IMR-90 (cell line): ENCODE data around the gene C1orf167. TPM values are rescaled to one million over a fixed set of nuclear protein-coding genes. Genes with fewer than 3 reads are reported as not detected.

Experiments used
- ATAC-seq: fragments of 200-7000 bp; cut with Tn5 transposase; 2 replicates; pipeline ENCODE4 v1.9.1; 2020; ENCODE audit warnings: low read depth, mild to moderate bottlenecking, moderate library complexity
- BruUV-seq: library from RNA; stranded (reverse); fragments of 400-500 nt; replicated peaks from 2 replicates; lab custom pipeline; 2021; lab: Mats Ljungman, UMichigan
- CTCF ChIA-PET: fragments of 300-600 bp; formaldehyde crosslinking; extraction: SDS; loops from one replicate; lab custom pipeline; 2021; ENCODE audit warnings: antibody characterized with exemption; lab: Yijun Ruan, JAX
- POLR2A ChIA-PET: fragments of 300-600 bp; sonication (Branson Sonifier 250); formaldehyde crosslinking; loops from one replicate; lab custom pipeline; 2022; ENCODE audit warnings: antibody characterized with exemption; ENCODE audit not compliant: unreplicated experiment; lab: Charles Lee
- DNase-seq: peaks from one replicate; pipeline ENCODE4 v3.0.0; 2013
- H2AFZ ChIP-seq: replicated peaks from 2 replicates; pipeline ENCODE3; 2013; ENCODE audit warnings: low read length, mild to moderate bottlenecking; ENCODE audit not compliant: poor library complexity
- H2AK5ac ChIP-seq: 2 replicates; pipeline ENCODE4 v1.6.1; 2013; ENCODE audit warnings: low read depth, low read length, inconsistent platforms
- H2AK9ac ChIP-seq: replicated peaks from 2 replicates; pipeline ENCODE3; 2013; ENCODE audit warnings: mild to moderate bottlenecking, low read depth, low read length, moderate library complexity; ENCODE audit not compliant: poor library complexity
- H2BK120ac ChIP-seq: 2 replicates; pipeline ENCODE4 v1.6.1; 2013; ENCODE audit warnings: low read depth, low read length, inconsistent platforms
- H2BK15ac ChIP-seq: 3 replicates; pipeline ENCODE4 v1.6.1; 2013; ENCODE audit warnings: low read depth, low read length, inconsistent platforms
- H2BK20ac ChIP-seq: 2 replicates; pipeline ENCODE4 v1.6.1; 2013; ENCODE audit warnings: low read depth, mild to moderate bottlenecking, inconsistent platforms, low read length, moderate library complexity
- H2BK5ac ChIP-seq: 2 replicates; pipeline ENCODE4 v1.6.1; 2013; ENCODE audit warnings: mild to moderate bottlenecking, low read depth, low read length, inconsistent platforms; ENCODE audit not compliant: poor library complexity, severe bottlenecking
- H3K14ac ChIP-seq: replicated peaks from 2 replicates; pipeline ENCODE4 v1.6.1; 2013; ENCODE audit warnings: low read depth, low read length, inconsistent platforms
- H3K18ac ChIP-seq: 2 replicates; pipeline ENCODE4 v1.6.1; 2013; ENCODE audit warnings: low read depth, low read length, control low read depth
- H3K23ac ChIP-seq: 2 replicates; pipeline ENCODE4 v1.6.1; 2013; ENCODE audit warnings: low read depth, low read length, inconsistent platforms
- H3K27ac ChIP-seq: 2 replicates; pipeline ENCODE4 v1.5.1; 2013; ENCODE audit warnings: mild to moderate bottlenecking, control low read depth, low read length; ENCODE audit not compliant: insufficient read depth
- H3K27me3 ChIP-seq: 2 replicates; pipeline ENCODE4 v1.6.1; 2013; ENCODE audit warnings: low read length; ENCODE audit not compliant: control insufficient read depth, insufficient read depth
- H3K36me3 ChIP-seq: 2 replicates; pipeline ENCODE4 v1.6.1; 2013; ENCODE audit warnings: low read length, mixed read lengths; ENCODE audit not compliant: control insufficient read depth, insufficient read depth
- H3K4ac ChIP-seq: 2 replicates; pipeline ENCODE4 v1.6.1; 2013; ENCODE audit warnings: low read depth, low read length, inconsistent platforms
- H3K4me1 ChIP-seq: 2 replicates; pipeline ENCODE4 v1.6.1; 2013; ENCODE audit warnings: low read length, mixed read lengths; ENCODE audit not compliant: control insufficient read depth, insufficient read depth
- H3K4me2 ChIP-seq: 2 replicates; pipeline ENCODE4 v1.6.1; 2013; ENCODE audit warnings: low read depth, mild to moderate bottlenecking, control low read depth, low read length, moderate library complexity
- H3K4me3 ChIP-seq: 2 replicates; pipeline ENCODE4 v1.5.1; 2013; ENCODE audit warnings: low read depth, mild to moderate bottlenecking, control low read depth, low read length, moderate library complexity; ENCODE audit not compliant: insufficient read depth
- H3K56ac ChIP-seq: 2 replicates; pipeline ENCODE4 v1.6.1; 2013; ENCODE audit warnings: low read length, inconsistent platforms; ENCODE audit not compliant: insufficient read depth; ENCODE audit errors: extremely low read depth
- H3K79me1 ChIP-seq, 2 experiments: 2 replicates each; pipeline ENCODE4 v1.6.1; 2013; ENCODE audit warnings: low read length in 2 of 2, inconsistent platforms in 1 of 2, low read depth in 1 of 2
- H3K9ac ChIP-seq: 2 replicates; pipeline ENCODE4 v1.6.1; 2013; ENCODE audit warnings: low read depth, low read length, control low read depth
- H3K9me1 ChIP-seq: 2 replicates; pipeline ENCODE4 v1.6.1; 2013; ENCODE audit warnings: low read length, inconsistent platforms; ENCODE audit not compliant: insufficient read depth
- H3K9me3 ChIP-seq: 2 replicates; pipeline ENCODE4 v1.6.1; 2013; ENCODE audit warnings: low read length; ENCODE audit not compliant: control insufficient read depth, insufficient read depth
- H4K20me1 ChIP-seq: 2 replicates; pipeline ENCODE4 v1.6.1; 2013; ENCODE audit warnings: low read length, inconsistent platforms; ENCODE audit not compliant: insufficient read depth
- H4K5ac ChIP-seq: 2 replicates; pipeline ENCODE4 v1.6.1; 2013; ENCODE audit warnings: mild to moderate bottlenecking, low read depth, low read length, control low read depth
- H4K8ac ChIP-seq, 2 experiments: 2 replicates each; pipeline ENCODE4 v1.6.1; 2013; ENCODE audit warnings: low read depth in 2 of 2, low read length in 2 of 2, control low read depth in 1 of 2, inconsistent platforms in 1 of 2
- H4K91ac ChIP-seq: 2 replicates; pipeline ENCODE4 v1.6.1; 2013; ENCODE audit warnings: low read depth, low read length, inconsistent platforms; ENCODE audit not compliant: insufficient read depth
- BHLHE40 ChIP-seq: fragments of 150-350 bp; IDR thresholded peaks from 2 replicates; pipeline ENCODE4 v1.6.1; 2016; ENCODE audit warnings: mild to moderate bottlenecking, low read depth, low read length
- CEBPB ChIP-seq: IDR thresholded peaks from 2 replicates; pipeline ENCODE4 v1.6.1; 2012; ENCODE audit warnings: low read depth, low read length, improper control_type of control experiment
- CHD1 ChIP-seq: IDR thresholded peaks from 2 replicates; pipeline ENCODE4 v1.6.1; 2012; ENCODE audit warnings: low read depth, low read length, improper control_type of control experiment
- ELK1 ChIP-seq: fragments of 150-350 bp; IDR thresholded peaks from 2 replicates; pipeline ENCODE4 v1.6.1; 2016; ENCODE audit warnings: low read depth, mild to moderate bottlenecking, low read length, moderate library complexity, borderline replicate concordance
- FOS ChIP-seq: fragments of 150-350 bp; IDR thresholded peaks from 2 replicates; pipeline ENCODE4 v1.6.1; 2016; ENCODE audit warnings: low read depth, low read length
- MAFK ChIP-seq: IDR thresholded peaks from 2 replicates; pipeline ENCODE4 v1.6.1; 2012; ENCODE audit warnings: low read depth, low read length, improper control_type of control experiment
- MAZ ChIP-seq: IDR thresholded peaks from 2 replicates; pipeline ENCODE4 v1.6.1; 2012; ENCODE audit warnings: low read depth, mild to moderate bottlenecking, low read length, improper control_type of control experiment, moderate library complexity, borderline replicate concordance
- MXI1 ChIP-seq: IDR thresholded peaks from 2 replicates; pipeline ENCODE4 v1.6.1; 2012; ENCODE audit warnings: low read depth, mild to moderate bottlenecking, low read length, moderate library complexity, borderline replicate concordance
- NFE2L2 ChIP-seq: fragments of 150-350 bp; IDR thresholded peaks from 2 replicates; pipeline ENCODE4 v1.6.1; 2016; ENCODE audit warnings: low read depth, mild to moderate bottlenecking, low read length
- POLR2A ChIP-seq: IDR thresholded peaks from 2 replicates; pipeline ENCODE4 v1.6.1; 2012; ENCODE audit warnings: mild to moderate bottlenecking, low read depth, low read length
- RAD21 ChIP-seq: IDR thresholded peaks from 2 replicates; pipeline ENCODE4 v1.6.1; 2012; ENCODE audit warnings: low read length, improper control_type of control experiment
- RCOR1 ChIP-seq: IDR thresholded peaks from 2 replicates; pipeline ENCODE4 v1.6.1; 2012; ENCODE audit warnings: mild to moderate bottlenecking, low read length, improper control_type of control experiment; ENCODE audit not compliant: insufficient replicate concordance
- RFX5 ChIP-seq: IDR thresholded peaks from 2 replicates; pipeline ENCODE4 v1.8.0; 2012; ENCODE audit warnings: low read depth, mild to moderate bottlenecking, low read length, moderate library complexity
- SMC3 ChIP-seq: fragments of 150-350 bp; IDR thresholded peaks from 2 replicates; pipeline ENCODE4 v1.6.1; 2016; ENCODE audit warnings: low read depth, mild to moderate bottlenecking, antibody characterized with exemption, low read length, moderate library complexity
- USF2 ChIP-seq: fragments of 150-350 bp; IDR thresholded peaks from 2 replicates; pipeline ENCODE4 v1.6.1; 2017; ENCODE audit warnings: mild to moderate bottlenecking, antibody characterized with exemption, low read length, low read depth
- WGBS, 2 experiments: methylation state at CpG; one replicate each; pipeline versions ENCODE4 v1.1.5 to v1.1.7; 2013; ENCODE audit warnings: missing lambda C conversion rate in 2 of 2; ENCODE audit not compliant: insufficient read length in 1 of 2; ENCODE audit errors: extremely low coverage in 2 of 2; 5-methylcytosine and 5-hydroxymethylcytosine counted together
- dilution Hi-C: fragments of 300-500 bp; cut with HindIII; formaldehyde crosslinking; loops from one replicate; pipeline ENCODE4 v1.14.3; 2018; ENCODE audit warnings: low sequenced_read_pairs; ENCODE audit not compliant: unreplicated experiment
- in situ Hi-C: fragments of 300-500 bp; cut with MboI; formaldehyde crosslinking; loops from 3 replicates; pipeline ENCODE4 v1.14.3; 2019; ENCODE audit warnings: low sequenced_read_pairs, inconsistent platforms, mixed read lengths
- intact Hi-C: fragments of 100-400 bp; cut with micrococcal nuclease; formaldehyde crosslinking; loops from 2 replicates; pipeline ENCODE4 v1.10.0; 2022
- polyA plus RNA-seq, 3 experiments: library from polyadenylated mRNA; depleted of rRNA; stranded (reverse); fragments of >200 nt; gene quantifications; 2 replicates each; pipeline ENCODE4 v1.2.3, GENCODE V29; 2012; ENCODE audit warnings: low replicate concordance in 1 of 3
- total RNA-seq: library from RNA; depleted of rRNA; stranded (reverse); fragments of >200 nt; gene quantifications from 2 replicates; pipeline ENCODE4 v1.2.3, GENCODE V29; 2012
- TF ChIP-seq, protein P1 (sequence below): conservative IDR thresholded peaks from 2 replicates; pipeline ENCODE4 v1.5.1; 2012; ENCODE audit warnings: mild to moderate bottlenecking, low read depth, low read length, improper control_type of control experiment

The C1orf167 gene
- total and polyA plus RNA-seq, 2 of the 4 experiments (the other 2 are of a cell fraction): under 0.01 to 0.15 TPM

GRCh38 chr1:11826946-11827345 is 65.0 kb downstream of the C1orf167 start:
- Histone ChIP-seq H3K27me3 (no peaks in the 10 kb centered on the region), H2AK5ac (no peak overlapping the region), H2BK20ac (no peak overlapping the region), H3K4me2 (no peak overlapping the region), H3K9me3 (no peaks in the 10 kb centered on the region), H4K20me1 (no peaks in the 10 kb centered on the region), H2AFZ (no peak overlapping the region), H3K27ac (no peak overlapping the region), H2BK15ac (no peak overlapping the region), H4K8ac (no peak overlapping the region), H3K4me1 (peaks cover 1% of the 10 kb centered on the region; the same call in 1 of the 2 replicates), H2AK9ac (no peak overlapping the region), H3K9ac (no peak overlapping the region), H3K14ac (no peak overlapping the region), H3K56ac (no peak overlapping the region), H2BK120ac (no peak overlapping the region), H3K79me1 (peaks cover 0 to 13% of the 10 kb centered on the region in 2 experiments; a peak in 2 of 4 replicates), H3K23ac (no peak overlapping the region), H3K36me3 (peaks cover 67% of the 10 kb centered on the region), H3K18ac (no peak overlapping the region), H4K91ac (no peak overlapping the region), H3K4ac (no peak overlapping the region), H4K5ac (no peak overlapping the region), H3K4me3 (no peak overlapping the region), H3K9me1 (peaks cover 10% of the 10 kb centered on the region; the same call in 1 of the 2 replicates), H2BK5ac (no peak overlapping the region)
- intact Hi-C loops: no loop called here
- ATAC-seq: no peak
- dilution Hi-C loops: no loop called here
- in situ Hi-C loops: no loop called here
- TF ChIP-seq MXI1: no peak
- TF ChIP-seq POLR2A: no peak
- no peak for TF ChIP-seq SMC3
- TF ChIP-seq USF2: no peak
- no peak for TF ChIP-seq ELK1
- TF ChIP-seq RAD21: no peak
- TF ChIP-seq RCOR1: no peak
- TF ChIP-seq CHD1: no peak
- TF ChIP-seq BHLHE40: no peak
- TF ChIP-seq MAFK: no peak
- TF ChIP-seq RFX5: no peak
- TF ChIP-seq FOS: no peak
- no peak for TF ChIP-seq CEBPB
- TF ChIP-seq NFE2L2: no peak
- TF ChIP-seq, protein P1, sequence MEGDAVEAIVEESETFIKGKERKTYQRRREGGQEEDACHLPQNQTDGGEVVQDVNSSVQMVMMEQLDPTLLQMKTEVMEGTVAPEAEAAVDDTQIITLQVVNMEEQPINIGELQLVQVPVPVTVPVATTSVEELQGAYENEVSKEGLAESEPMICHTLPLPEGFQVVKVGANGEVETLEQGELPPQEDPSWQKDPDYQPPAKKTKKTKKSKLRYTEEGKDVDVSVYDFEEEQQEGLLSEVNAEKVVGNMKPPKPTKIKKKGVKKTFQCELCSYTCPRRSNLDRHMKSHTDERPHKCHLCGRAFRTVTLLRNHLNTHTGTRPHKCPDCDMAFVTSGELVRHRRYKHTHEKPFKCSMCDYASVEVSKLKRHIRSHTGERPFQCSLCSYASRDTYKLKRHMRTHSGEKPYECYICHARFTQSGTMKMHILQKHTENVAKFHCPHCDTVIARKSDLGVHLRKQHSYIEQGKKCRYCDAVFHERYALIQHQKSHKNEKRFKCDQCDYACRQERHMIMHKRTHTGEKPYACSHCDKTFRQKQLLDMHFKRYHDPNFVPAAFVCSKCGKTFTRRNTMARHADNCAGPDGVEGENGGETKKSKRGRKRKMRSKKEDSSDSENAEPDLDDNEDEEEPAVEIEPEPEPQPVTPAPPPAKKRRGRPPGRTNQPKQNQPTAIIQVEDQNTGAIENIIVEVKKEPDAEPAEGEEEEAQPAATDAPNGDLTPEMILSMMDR: no peak
- no peak for TF ChIP-seq MAZ
- BruUV-seq: no TSS peak
- CTCF ChIA-PET: no interaction called here
- no CpG with 5 or more reads among the region's 9 CpGs for WGBS, 2 experiments
- POLR2A ChIA-PET: no interaction called here
- DNase-seq: no peak
